SK-N-SH (cell line): ENCODE data around the gene LIME1. TPM values are rescaled to one million over a fixed set of nuclear protein-coding genes. Genes with fewer than 3 reads are reported as not detected.
A peak's percentile ranks its signal among the peaks of the same experiment; 100 is the strongest.

Experiments used
- CTCF ChIA-PET: fragments of 300-600, 350-600 bp; formaldehyde crosslinking; extraction: SDS; loops from one replicate; lab custom pipeline; 2021; lab: Yijun Ruan, JAX
- POLR2A ChIA-PET: fragments of 350-600 bp; sonication (Branson Sonifier 250); formaldehyde crosslinking; extraction: SDS; loops from one replicate; lab custom pipeline; 2020; ENCODE audit warnings: antibody characterized with exemption, inconsistent platforms; lab: Yijun Ruan, JAX
- DNase-seq: peaks from one replicate; pipeline ENCODE4 v3.0.0; 2012
- H2AFZ ChIP-seq: fragments of 200-600 bp; sonication (generic); 2 replicates; pipeline ENCODE4 v1.8.1; 2016; ENCODE audit warnings: antibody characterized with exemption, mild to moderate bottlenecking, low read depth
- H3F3A ChIP-seq: fragments of 200-600 bp; sonication (generic); replicated peaks from 2 replicates; pipeline ENCODE3; 2016; ENCODE audit warnings: antibody characterized with exemption, mild to moderate bottlenecking; ENCODE audit not compliant: insufficient read depth
- H3K27ac ChIP-seq, 2 experiments: fragments of 200-500 bp in 1 of 2; fragments of 200-600 bp in 1 of 2; sonication (Bioruptor generic) in 1 of 2; sonication (generic), shearing (Covaris generic) in 1 of 2; 2 replicates each; pipeline versions ENCODE4 v1.5.1 to v1.6.1; 2014 to 2016; ENCODE audit warnings: low read depth in 2 of 2, inconsistent platforms in 1 of 2, low read length in 1 of 2, mild to moderate bottlenecking in 1 of 2, mixed read lengths in 1 of 2
- H3K27me3 ChIP-seq: fragments of 200-600 bp; sonication (generic), shearing (Covaris generic); 2 replicates; pipeline ENCODE4 v1.6.1; 2016; ENCODE audit warnings: mixed run types; ENCODE audit not compliant: insufficient read depth
- H3K36me3 ChIP-seq, 2 experiments: fragments of 200-500 bp in 1 of 2; fragments of 200-600 bp in 1 of 2; sonication (Bioruptor generic) in 1 of 2; sonication (generic) in 1 of 2; replicated peaks in 1 of 2; 2 replicates each; pipeline versions ENCODE3 to v1.5.1; 2014 to 2016; ENCODE audit warnings: low read length in 1 of 2, mild to moderate bottlenecking in 1 of 2; ENCODE audit not compliant: insufficient read depth in 2 of 2, control insufficient read depth in 1 of 2
- H3K4me1 ChIP-seq, 2 experiments: fragments of 200-500 bp in 1 of 2; fragments of 200-600 bp in 1 of 2; sonication (Bioruptor generic) in 1 of 2; sonication (generic), shearing (Covaris generic) in 1 of 2; 2 replicates each; pipeline versions ENCODE4 v1.5.1 to v1.6.1; 2014 to 2016; ENCODE audit warnings: low read depth in 1 of 2, low read length in 1 of 2, mixed run types in 1 of 2; ENCODE audit not compliant: insufficient read depth in 2 of 2, control insufficient read depth in 1 of 2
- H3K4me2 ChIP-seq: fragments of 200-600 bp; sonication (generic), shearing (Covaris generic); 2 replicates; pipeline ENCODE4 v1.6.1; 2017; ENCODE audit warnings: mixed run types
- H3K4me3 ChIP-seq, 2 experiments: fragments of 200-500 bp in 1 of 2; fragments of 200-600 bp in 1 of 2; sonication (Bioruptor generic) in 1 of 2; sonication (generic), shearing (Covaris generic) in 1 of 2; 2 replicates each; pipeline versions ENCODE4 v1.5.1 to v1.8.1; 2014 to 2016; ENCODE audit warnings: low read depth in 2 of 2, inconsistent platforms in 1 of 2, low read length in 1 of 2, mild to moderate bottlenecking in 1 of 2, mixed read lengths in 1 of 2, moderate library complexity in 1 of 2
- H3K79me2 ChIP-seq: fragments of 200-600 bp; sonication (generic); 2 replicates; pipeline ENCODE4 v1.8.1; 2017; ENCODE audit warnings: mild to moderate bottlenecking; ENCODE audit not compliant: insufficient read depth
- H3K9ac ChIP-seq: fragments of 200-600 bp; sonication (generic); 2 replicates; pipeline ENCODE4 v1.6.1; 2017; ENCODE audit warnings: mixed run types
- H3K9me2 ChIP-seq: fragments of 200-600 bp; sonication (generic); 2 replicates; pipeline ENCODE4 v1.6.1; 2017; ENCODE audit warnings: mixed run types
- H3K9me3 ChIP-seq: fragments of 200-600 bp; sonication (generic); 2 replicates; pipeline ENCODE4 v1.6.1; 2017; ENCODE audit warnings: mixed run types, mild to moderate bottlenecking, moderate library complexity
- H4K20me1 ChIP-seq: fragments of 200-600 bp; sonication (generic); 2 replicates; pipeline ENCODE4 v1.6.1; 2017; ENCODE audit warnings: mild to moderate bottlenecking, mixed run types; ENCODE audit not compliant: insufficient read depth
- CHD2 ChIP-seq: fragments of 150-350 bp; IDR thresholded peaks from 2 replicates; pipeline ENCODE4 v1.6.1; 2018; ENCODE audit warnings: low read length; ENCODE audit not compliant: partially characterized antibody
- EP300 ChIP-seq, 2 experiments: IDR thresholded peaks; 2 replicates each; pipeline versions ENCODE4 v1.4.0 to v1.6.1; 2012; ENCODE audit warnings: borderline replicate concordance in 1 of 2, low read depth in 1 of 2, low read length in 1 of 2
- EZH2phosphoT487 ChIP-seq: fragments of 200-600 bp; sonication (generic); IDR thresholded peaks from 2 replicates; pipeline ENCODE4 v1.6.1; 2017; ENCODE audit warnings: low read depth, mixed run types, mild to moderate bottlenecking, antibody characterized with exemption, moderate library complexity, borderline replicate concordance
- FOSL2 ChIP-seq: IDR thresholded peaks from 2 replicates; pipeline ENCODE4 v1.4.0; 2012; ENCODE audit warnings: low read depth, mild to moderate bottlenecking, moderate library complexity, borderline replicate concordance
- JUND ChIP-seq: IDR thresholded peaks from 2 replicates; pipeline ENCODE4 v1.4.0; 2012
- NFIC ChIP-seq: IDR thresholded peaks from 2 replicates; pipeline ENCODE4 v1.4.0; 2012; ENCODE audit warnings: borderline replicate concordance
- PBX3 ChIP-seq: IDR thresholded peaks from 2 replicates; pipeline ENCODE4; 2012
- POLR2AphosphoS5 ChIP-seq: IDR thresholded peaks from 2 replicates; pipeline ENCODE4 v1.6.1; 2012; ENCODE audit warnings: low read depth, low read length
- RAD21 ChIP-seq: IDR thresholded peaks from 2 replicates; pipeline ENCODE4 v1.6.1; 2012; ENCODE audit warnings: mild to moderate bottlenecking, low read length
- SIN3A ChIP-seq: IDR thresholded peaks from 2 replicates; pipeline ENCODE4 v1.6.1; 2012; ENCODE audit warnings: low read depth, mild to moderate bottlenecking, low read length, moderate library complexity, borderline replicate concordance
- TAF1 ChIP-seq: IDR thresholded peaks from 2 replicates; pipeline ENCODE4 v1.6.1; 2012; ENCODE audit warnings: low read depth, mild to moderate bottlenecking, low read length, moderate library complexity, borderline replicate concordance
- USF1 ChIP-seq: IDR thresholded peaks from 2 replicates; pipeline ENCODE4 v1.4.0; 2012; ENCODE audit warnings: low read depth, borderline replicate concordance
- USF2 ChIP-seq: fragments of 150-350 bp; IDR thresholded peaks from 2 replicates; pipeline ENCODE4 v1.6.1; 2017; ENCODE audit warnings: antibody characterized with exemption, low read length, low read depth, borderline replicate concordance
- ZBTB33 ChIP-seq: IDR thresholded peaks from 2 replicates; pipeline ENCODE4 v1.4.0; 2012; ENCODE audit warnings: low read depth, borderline replicate concordance
- WGBS: methylation state at CpG from one replicate; pipeline ENCODE4 v1.1.6; 2017; ENCODE audit warnings: low lambda C conversion rate; 5-methylcytosine and 5-hydroxymethylcytosine counted together
- polyA plus RNA-seq, 3 experiments: library from polyadenylated mRNA; depleted of rRNA; stranded (reverse); fragments of >200 nt; gene quantifications; 2 replicates each; pipeline ENCODE4 v1.2.3, GENCODE V29; 2012
- TF ChIP-seq, protein P1 (sequence below): IDR thresholded peaks from 2 replicates; pipeline ENCODE4 v1.4.0; 2012; ENCODE audit warnings: low read depth

LIME1 gene
- polyA plus RNA-seq, 1 of the 3 experiments (the other 2 are of a cell fraction) = 10.9 TPM

DNA sequence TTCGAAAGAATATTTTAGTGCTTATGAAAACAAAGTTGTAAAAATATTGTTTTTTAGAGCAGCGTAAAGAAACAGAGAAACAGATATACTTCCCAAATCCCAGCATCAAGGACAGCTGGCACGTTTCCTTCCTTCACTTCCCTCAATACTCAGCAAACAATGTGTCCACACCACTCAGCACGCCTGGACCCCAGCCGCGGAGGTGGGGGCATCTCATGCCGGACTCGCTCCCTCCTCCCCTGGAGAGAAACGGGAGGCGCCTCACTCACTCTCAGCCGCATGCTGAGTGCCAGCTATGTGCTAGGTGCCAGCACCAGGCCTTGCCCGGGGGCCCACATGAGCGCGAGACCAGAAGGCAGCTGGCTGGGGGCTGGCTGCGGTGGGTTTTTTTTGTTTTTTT is 37.8 kb downstream of the LIME1 start:
- CTCF ChIA-PET = interaction anchor here (0.7 to 7.5 kb wide), 41 partner anchors 11 to 286 kb away, joined by 3 to 103 read pairs (median 7); partner anchors contain the start of genes ABHD16B, HELZ2, PRPF6 and PTK6
- POLR2A ChIA-PET = no interaction called here

More for the DNA sequence above, 37.8 kb downstream of the LIME1 start:
- Histone ChIP-seq H3K4me3 (no peak overlapping the region), H3K9ac (no peak overlapping the region), H3K79me2 (no peaks in the 10 kb centered on the region), H3K27me3 (no peaks in the 10 kb centered on the region), H2AFZ (no peak overlapping the region), H3K4me1 (peaks cover 0 to 5% of the 10 kb centered on the region in 2 experiments; a peak in 1 of 4 replicates), H3K9me3 (no peaks in the 10 kb centered on the region), H3K27ac (no peak overlapping the region), H3K9me2 (no peaks in the 10 kb centered on the region), H3K36me3 (no peaks in the 10 kb centered on the region), H3K4me2 (no peak overlapping the region), H3F3A (no peaks in the 10 kb centered on the region), H4K20me1 (no peaks in the 10 kb centered on the region)
- WGBS = 79% methylated on average over 15 of the region's 15 CpGs
- TF ChIP-seq JUND (no peak), USF2 (no peak), POLR2AphosphoS5 (no peak), EP300 (IDR thresholded peaks at IDR 0.05; ENCODE audit: borderline replicate concordance in 1 of 2, low read depth in 1 of 2, low read length in 1 of 2) (no peak), CHD2 (no peak), ZBTB33 (no peak), SIN3A (no peak), USF1 (no peak), PBX3 (no peak), RAD21 (no peak), TAF1 (no peak), NFIC (no peak), EZH2phosphoT487 (no peak), FOSL2 (no peak)
- TF ChIP-seq, protein P1, sequence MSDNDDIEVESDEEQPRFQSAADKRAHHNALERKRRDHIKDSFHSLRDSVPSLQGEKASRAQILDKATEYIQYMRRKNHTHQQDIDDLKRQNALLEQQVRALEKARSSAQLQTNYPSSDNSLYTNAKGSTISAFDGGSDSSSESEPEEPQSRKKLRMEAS = no peak
- DNase-seq = peak; percentile 79
